A673 (cell line): Measurements from ENCODE around the gene SWSAP1. TPM values are rescaled to one million over a fixed set of nuclear protein-coding genes. Genes with fewer than 3 reads are reported as not detected.
"Not testable (repeated sequence)": the region's sequence is repeated elsewhere in the genome, so short reads cannot be mapped to it uniquely, and the experiment has no call there.

ENCODE experiments used
- BruUV-seq: library from RNA; stranded (reverse); fragments of 400-500 nt; replicated peaks from 2 replicates; lab custom pipeline; 2021; lab: Mats Ljungman, UMichigan
- CTCF ChIA-PET: fragments of 300-600 bp; sonication (Branson Sonifier 250); formaldehyde crosslinking; loops from one replicate; lab custom pipeline; 2022; ENCODE audit warnings: antibody characterized with exemption; lab: Charles Lee
- POLR2A ChIA-PET: fragments of 300-600 bp; sonication (Branson Sonifier 250); formaldehyde crosslinking; loops from one replicate; lab custom pipeline; 2022; ENCODE audit warnings: antibody characterized with exemption; ENCODE audit not compliant: low non-redundant PET; lab: Charles Lee
- DNase-seq: peaks from one replicate; pipeline ENCODE4 v3.0.0-alpha.2; 2015; ENCODE audit warnings: low spot score
- H3K27ac ChIP-seq: fragments of 200-600 bp; sonication (generic); 2 replicates; pipeline ENCODE4 v1.5.1; 2016; ENCODE audit warnings: mixed run types, low read depth, mild to moderate bottlenecking, mixed read lengths, antibody characterized with exemption, low read length; ENCODE audit not compliant: poor library complexity, severe bottlenecking
- H3K27me3 ChIP-seq: fragments of 200-600 bp; sonication (generic); replicated peaks from 2 replicates; pipeline ENCODE4 v1.6.1; 2017; ENCODE audit warnings: mixed run types, low read depth, mild to moderate bottlenecking, mixed read lengths, antibody characterized with exemption, low read length; ENCODE audit not compliant: insufficient read depth, poor library complexity
- H3K36me3 ChIP-seq: fragments of 200-600 bp; sonication (generic); 2 replicates; pipeline ENCODE4 v1.6.1; 2016; ENCODE audit warnings: mixed run types, mild to moderate bottlenecking, mixed read lengths, antibody characterized with exemption, low read length; ENCODE audit not compliant: insufficient read depth, poor library complexity, severe bottlenecking
- H3K4me1 ChIP-seq: fragments of 200-600 bp; sonication (generic); 2 replicates; pipeline ENCODE4 v1.6.1; 2017; ENCODE audit warnings: mixed run types, mild to moderate bottlenecking, mixed read lengths, antibody characterized with exemption, low read length; ENCODE audit not compliant: insufficient read depth, poor library complexity, severe bottlenecking
- H3K4me3 ChIP-seq: fragments of 200-600 bp; sonication (generic); 2 replicates; pipeline ENCODE4 v1.5.1; 2016; ENCODE audit warnings: low read depth, mixed run types, mild to moderate bottlenecking, mixed read lengths, low read length; ENCODE audit not compliant: poor library complexity, severe bottlenecking
- H3K9me3 ChIP-seq: fragments of 200-600 bp; sonication (generic); 2 replicates; pipeline ENCODE4 v1.6.1; 2016; ENCODE audit warnings: mixed run types, low read depth, mild to moderate bottlenecking, mixed read lengths, antibody characterized with exemption, low read length; ENCODE audit not compliant: poor library complexity, severe bottlenecking
- EZH2 ChIP-seq: fragments of 200-600 bp; sonication (generic); IDR thresholded peaks from 2 replicates; pipeline ENCODE4 v1.6.1; 2017; ENCODE audit warnings: borderline replicate concordance, low read depth, mild to moderate bottlenecking, mixed read lengths, antibody characterized with exemption, low read length; ENCODE audit not compliant: poor library complexity, severe bottlenecking
- intact Hi-C: fragments of 100-400 bp; cut with micrococcal nuclease; formaldehyde crosslinking; loops from one replicate; pipeline ENCODE4 v1.10.0; 2022; ENCODE audit not compliant: unreplicated experiment
- total RNA-seq: library from RNA; stranded (reverse); gene quantifications from 2 replicates; pipeline ENCODE4 v1.2.3, GENCODE V29; 2021
- TF ChIP-seq, protein P1 (sequence below): fragments of 300-800, 200-600 bp; sonication (generic); conservative IDR thresholded peaks from 2 replicates; pipeline ENCODE4 v1.5.1; 2017; ENCODE audit warnings: low read depth, mild to moderate bottlenecking, antibody characterized with exemption, low read length, moderate library complexity, mixed read lengths

The SWSAP1 gene
- total RNA-seq, 1 experiment from 2014 or later = 3.3 TPM

- POLR2A ChIA-PET = no interaction called here
- no peak overlapping the region for H3K27ac ChIP-seq
- no peaks in the 10 kb centered on the region for H3K4me1 ChIP-seq
- H3K27me3 ChIP-seq = no peaks in the 10 kb centered on the region
- TF ChIP-seq EZH2 = no peak
- TF ChIP-seq, protein P1, sequence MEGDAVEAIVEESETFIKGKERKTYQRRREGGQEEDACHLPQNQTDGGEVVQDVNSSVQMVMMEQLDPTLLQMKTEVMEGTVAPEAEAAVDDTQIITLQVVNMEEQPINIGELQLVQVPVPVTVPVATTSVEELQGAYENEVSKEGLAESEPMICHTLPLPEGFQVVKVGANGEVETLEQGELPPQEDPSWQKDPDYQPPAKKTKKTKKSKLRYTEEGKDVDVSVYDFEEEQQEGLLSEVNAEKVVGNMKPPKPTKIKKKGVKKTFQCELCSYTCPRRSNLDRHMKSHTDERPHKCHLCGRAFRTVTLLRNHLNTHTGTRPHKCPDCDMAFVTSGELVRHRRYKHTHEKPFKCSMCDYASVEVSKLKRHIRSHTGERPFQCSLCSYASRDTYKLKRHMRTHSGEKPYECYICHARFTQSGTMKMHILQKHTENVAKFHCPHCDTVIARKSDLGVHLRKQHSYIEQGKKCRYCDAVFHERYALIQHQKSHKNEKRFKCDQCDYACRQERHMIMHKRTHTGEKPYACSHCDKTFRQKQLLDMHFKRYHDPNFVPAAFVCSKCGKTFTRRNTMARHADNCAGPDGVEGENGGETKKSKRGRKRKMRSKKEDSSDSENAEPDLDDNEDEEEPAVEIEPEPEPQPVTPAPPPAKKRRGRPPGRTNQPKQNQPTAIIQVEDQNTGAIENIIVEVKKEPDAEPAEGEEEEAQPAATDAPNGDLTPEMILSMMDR = no peak
- H3K9me3 ChIP-seq = no peaks in the 10 kb centered on the region
- intact Hi-C loops = no loop called here
- no peak overlapping the region for H3K4me3 ChIP-seq
- no TSS peak for BruUV-seq
- CTCF ChIA-PET = no interaction called here
- DNase-seq = no peak
- H3K36me3 ChIP-seq = no peaks in the 10 kb centered on the region
Measured at GRCh38 chr19:11404588-11405222, 30.2 kb downstream of the SWSAP1 start.

GRCh38 chr19:11405846-11406643 is 31.6 kb downstream of the SWSAP1 start:
- no TSS peak for BruUV-seq
- Histone ChIP-seq H3K4me3 (no peak overlapping the region), H3K9me3 (no peaks in the 10 kb centered on the region), H3K36me3 (no peaks in the 10 kb centered on the region), H3K27me3 (no peaks in the 10 kb centered on the region), H3K4me1 (no peaks in the 10 kb centered on the region), H3K27ac (no peak overlapping the region)
- CTCF ChIA-PET = interaction anchor here (0.5 to 0.9 kb wide), 3 partner anchors 14 to 35 kb away, joined by 3 to 8 read pairs (median 6); partner anchors contain the start of genes ODAD3 and PRKCSH
- POLR2A ChIA-PET = no interaction called here
- intact Hi-C loops = no loop called here
- TF ChIP-seq EZH2 = no peak
- TF ChIP-seq, protein P1 = no peak; the same call in 1 of the 2 replicates
- no peak for DNase-seq

- intact Hi-C loops, H3K27me3 ChIP-seq, H3K9me3 ChIP-seq, H3K27ac ChIP-seq, DNase-seq, BruUV-seq, H3K4me1 ChIP-seq, H3K4me3 ChIP-seq, H3K36me3 ChIP-seq: not testable (repeated sequence)
- CTCF ChIA-PET = interaction anchor here (0.5 kb wide), 1 partner anchor 15 kb away, joined by 6 read pairs; no protein-coding TSS in a partner anchor
- POLR2A ChIA-PET = interaction anchor here (0.6 kb wide), 1 partner anchor 15 kb away, joined by 6 read pairs; no protein-coding TSS in a partner anchor
Measured at GRCh38 chr19:11406703-11407236, 32.3 kb downstream of the SWSAP1 start.
